GM19043 (cell line): ENCODE data around the gene FBXO8.
"Not testable (repeated sequence)": the region's sequence is repeated elsewhere in the genome, so short reads cannot be mapped to it uniquely, and the experiment has no call there.

ENCODE experiments used
- ATAC-seq: cut with Tn5 transposase; IDR thresholded peaks from one replicate; pipeline ENCODE4 v1.9.1; 2021; ENCODE audit warnings: low read depth; ENCODE audit not compliant: unreplicated experiment

FBXO8 gene, protein sequence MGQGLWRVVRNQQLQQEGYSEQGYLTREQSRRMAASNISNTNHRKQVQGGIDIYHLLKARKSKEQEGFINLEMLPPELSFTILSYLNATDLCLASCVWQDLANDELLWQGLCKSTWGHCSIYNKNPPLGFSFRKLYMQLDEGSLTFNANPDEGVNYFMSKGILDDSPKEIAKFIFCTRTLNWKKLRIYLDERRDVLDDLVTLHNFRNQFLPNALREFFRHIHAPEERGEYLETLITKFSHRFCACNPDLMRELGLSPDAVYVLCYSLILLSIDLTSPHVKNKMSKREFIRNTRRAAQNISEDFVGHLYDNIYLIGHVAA

DNA sequence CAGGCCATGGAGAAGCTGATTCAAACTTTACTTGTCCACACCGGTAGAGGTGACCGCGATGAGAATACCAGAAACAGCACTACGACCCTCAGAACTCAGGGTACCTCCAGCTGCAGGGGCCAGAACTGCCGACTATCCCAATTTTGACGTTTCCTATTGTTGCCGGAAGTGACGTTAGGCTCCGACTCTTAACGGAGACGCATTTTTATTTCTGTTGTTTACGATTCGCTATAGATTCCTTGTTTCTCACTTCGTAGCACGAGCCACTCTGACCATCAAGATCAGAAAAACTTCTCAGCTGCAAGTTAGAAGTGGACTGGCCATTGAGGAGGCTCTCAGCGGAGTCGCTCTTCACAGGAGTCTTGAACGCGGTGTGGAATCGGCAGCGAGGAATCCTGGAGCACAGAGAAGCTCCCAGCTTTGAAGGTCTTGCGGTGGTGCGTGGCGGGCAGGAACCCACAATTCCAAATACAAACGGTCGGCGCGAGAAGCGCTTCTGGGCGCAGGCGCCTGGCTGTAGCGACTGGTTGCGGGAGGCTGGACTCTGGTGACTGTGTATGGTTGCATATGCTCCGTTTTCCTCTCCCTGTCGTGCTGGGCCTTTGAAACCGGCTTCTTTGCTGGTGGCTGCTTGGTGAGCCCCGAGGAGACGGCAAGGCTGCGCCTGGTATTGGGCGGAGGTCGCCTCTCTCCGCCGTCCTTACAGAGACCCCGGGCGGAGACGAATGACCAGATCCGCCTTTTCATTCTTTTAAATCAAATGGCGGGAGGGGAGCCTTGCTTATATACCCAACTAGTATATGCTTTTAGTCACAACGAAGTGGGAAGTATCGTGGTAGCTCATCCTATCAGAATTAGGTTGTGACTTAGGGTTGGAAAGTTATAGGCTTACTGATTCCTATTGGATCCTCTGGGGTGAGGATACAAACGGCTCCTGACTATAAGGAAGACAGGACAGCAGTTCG lies at the start of gene FBXO8, which contains the start of gene CEP44:
TSS of gene FBXO8 (minus strand) at position 161 of the 965 bp plus-strand sequence. CDS start 20,575 bp downstream, outside the sequence.
TSS of gene CEP44 (plus strand) at position 405 of the 965 bp plus-strand sequence. CDS start 15,211 bp downstream, outside the sequence.
- peak; percentile 45 for ATAC-seq

DNA sequence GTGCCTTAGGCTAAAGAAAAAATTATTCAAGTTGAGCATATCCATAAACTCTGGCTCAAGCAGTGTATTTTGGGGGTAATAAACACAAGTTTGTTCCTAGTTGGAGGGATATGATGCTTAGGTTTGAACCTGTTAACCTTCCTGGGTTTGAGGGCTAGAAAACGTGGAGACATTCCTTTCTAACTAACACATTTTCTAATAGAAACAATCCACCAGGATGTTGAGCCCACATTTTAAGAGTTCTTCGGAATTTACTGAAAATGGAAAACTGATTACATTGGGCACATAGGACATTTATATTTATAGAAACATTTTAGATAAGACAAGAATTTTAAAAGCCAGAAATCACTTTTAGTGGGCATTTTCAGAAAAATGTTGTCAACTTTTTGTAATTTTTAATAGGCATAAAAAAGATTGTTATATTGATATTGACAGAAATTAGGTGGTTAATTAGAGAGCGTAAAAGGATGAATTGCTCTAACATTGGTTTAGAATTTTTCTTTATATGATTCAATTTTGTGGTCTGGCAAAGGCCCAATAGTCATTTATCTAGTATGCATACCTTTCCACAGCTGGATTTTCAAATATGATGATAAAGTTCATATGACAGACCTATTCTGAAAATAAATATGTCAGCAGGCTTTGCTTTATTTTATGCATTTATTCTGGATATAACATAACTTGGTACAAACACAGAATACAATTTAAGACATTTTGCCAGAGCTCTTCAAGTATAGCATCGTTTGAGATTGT lies 49.5 kb upstream of the FBXO8 start:
- ATAC-seq, result no peak

DNA sequence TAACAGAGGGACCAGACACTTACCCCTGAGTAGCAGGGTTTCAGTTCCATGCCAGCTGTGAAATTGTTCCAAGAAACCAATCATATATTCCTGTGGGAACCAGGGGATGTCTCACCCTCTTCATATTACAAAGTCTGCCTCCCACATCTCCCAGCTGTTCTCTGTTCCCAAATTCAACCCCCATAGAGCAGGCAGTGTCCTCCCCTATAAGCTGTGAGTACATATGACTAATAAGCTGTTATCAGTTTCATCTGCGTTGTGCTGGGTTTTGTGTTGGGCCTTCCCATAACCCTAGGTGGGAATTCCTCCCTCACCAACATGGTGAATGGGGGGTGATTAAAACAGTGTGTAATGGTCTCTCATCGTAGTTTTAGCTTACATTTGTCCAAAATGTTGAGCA lies 41.3 kb upstream of the FBXO8 start:
- ATAC-seq, result no peak

DNA sequence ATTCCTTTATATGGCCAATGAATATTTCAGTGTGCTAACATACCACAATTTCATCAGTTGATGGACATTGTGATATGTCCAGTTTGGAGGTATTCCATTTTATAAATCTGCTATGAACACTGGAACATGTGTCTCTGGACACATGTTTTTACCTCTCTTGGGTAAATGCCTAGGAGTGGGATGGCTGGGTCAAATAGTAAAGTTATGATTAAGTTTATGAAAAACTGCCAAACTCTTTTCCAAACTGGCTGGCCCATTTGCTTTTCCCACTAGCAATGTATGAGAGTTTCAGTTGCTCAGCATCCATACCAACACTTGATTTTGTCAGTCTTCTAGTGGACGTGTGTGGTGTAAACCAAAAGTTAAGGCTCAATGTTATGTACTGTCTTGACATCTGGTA lies 40.8 kb upstream of the FBXO8 start:
- ATAC-seq, result no peak

DNA sequence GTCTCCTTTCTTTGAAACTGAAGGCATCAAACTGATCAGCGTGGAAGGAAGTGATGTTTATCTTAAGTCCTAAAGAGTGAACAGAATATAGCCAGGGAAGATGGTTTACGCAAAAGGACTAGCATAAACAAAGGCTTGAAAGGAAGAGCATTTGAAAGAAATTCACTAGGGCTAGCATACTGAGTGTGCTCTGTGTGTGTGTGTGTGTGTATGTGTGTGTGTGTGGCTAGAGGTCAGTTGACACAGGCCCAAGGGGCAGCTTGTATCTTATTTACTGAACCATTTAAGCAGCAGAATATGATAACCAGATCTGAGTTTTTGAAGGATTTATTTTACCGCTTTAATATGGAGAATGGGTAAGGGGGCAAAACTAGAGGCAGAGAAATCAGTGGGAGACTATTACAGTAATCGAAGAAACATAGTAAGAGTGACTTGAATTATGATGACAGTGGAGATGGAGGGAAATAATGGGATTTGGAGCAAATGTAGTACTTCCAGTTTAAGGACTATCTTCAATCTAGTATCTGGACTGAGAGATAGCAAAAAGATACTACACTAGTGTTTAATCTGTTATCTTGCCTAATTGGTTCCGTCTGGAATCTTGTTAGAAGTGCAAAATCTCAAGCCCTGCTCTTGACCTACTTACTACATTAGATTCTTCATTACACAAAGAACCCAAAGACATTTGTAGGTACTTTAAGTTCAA lies 37.2 kb upstream of the FBXO8 start:
- ATAC-seq, result no peak

DNA sequence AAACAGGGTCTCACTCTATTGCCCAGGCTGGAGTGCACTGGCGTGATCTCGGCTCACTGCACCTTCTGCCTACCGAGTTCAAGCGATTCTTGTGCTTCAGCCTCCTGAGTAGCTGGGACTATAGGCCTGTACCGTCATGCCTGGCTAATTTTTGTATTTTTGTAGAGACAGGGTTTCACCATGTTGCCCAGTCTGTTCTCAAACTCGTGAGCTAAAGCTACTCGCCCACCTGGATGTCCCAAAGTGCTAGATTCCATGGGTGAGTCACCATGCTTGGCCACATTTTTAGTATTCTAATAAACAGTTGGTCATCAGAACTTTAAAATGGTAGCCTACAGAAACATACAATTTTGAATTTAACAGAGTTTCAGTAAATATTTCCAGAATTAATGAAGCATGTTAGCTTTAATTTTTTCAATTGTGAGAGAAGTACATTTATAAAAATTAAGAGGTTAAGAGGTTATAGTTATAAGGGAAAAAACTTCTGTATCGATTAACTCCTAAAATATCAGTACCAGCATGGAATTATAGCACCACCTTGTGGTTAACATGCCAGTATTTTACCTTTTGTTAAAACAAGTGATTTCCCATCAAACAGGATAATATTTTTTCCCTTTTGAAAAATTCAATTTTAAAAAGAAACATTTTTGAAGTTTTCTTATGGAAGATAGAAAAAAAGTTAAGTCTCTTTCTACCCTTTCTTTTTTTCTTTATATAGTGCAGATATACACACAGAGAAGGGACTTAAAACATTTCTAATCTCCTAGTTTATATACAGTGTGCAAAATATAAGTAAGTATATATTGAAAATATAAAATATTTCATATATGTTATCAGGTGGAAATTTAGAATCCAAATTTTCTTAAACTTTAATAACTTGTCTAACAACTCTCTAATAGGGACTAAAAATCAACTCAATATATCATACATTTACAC lies 35.6 kb upstream of the FBXO8 start:
- ATAC-seq, result no peak

DNA sequence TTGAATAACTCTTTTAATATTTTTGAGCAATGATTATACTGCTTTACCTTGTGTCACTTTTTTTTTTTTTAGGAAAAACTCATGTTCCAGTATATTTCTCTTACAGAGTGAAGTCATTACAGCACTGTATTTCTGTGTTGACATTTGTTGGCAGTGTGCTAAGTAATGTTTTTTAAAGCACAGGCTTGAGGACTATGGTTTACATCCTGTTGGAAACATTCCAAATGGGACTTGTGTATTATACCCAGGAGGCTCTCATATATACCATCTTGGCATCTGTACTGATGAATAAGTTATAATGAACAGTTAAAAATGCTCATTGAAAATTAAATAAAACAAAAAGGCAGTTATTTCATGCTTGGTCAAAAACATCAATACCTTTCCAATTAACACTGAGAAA lies 34.1 kb upstream of the FBXO8 start:
- no peak for ATAC-seq

DNA sequence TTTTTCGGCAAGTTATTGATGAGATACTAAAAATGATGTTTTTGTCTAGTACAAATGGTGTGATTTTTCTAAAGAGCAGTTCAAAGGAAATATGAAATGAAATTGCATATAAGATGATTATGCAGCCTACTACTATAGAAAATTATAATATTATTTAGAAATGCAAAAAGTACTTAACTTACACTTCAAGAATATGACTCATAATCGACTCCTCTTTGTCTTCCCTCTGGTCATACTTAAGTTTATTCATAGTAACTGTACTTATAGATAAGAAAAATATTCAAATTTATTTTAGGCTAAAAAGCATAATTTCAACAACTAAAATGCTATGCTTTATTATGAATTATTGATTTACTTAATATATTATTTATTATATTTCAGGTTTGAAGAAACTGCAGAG lies 33.5 kb upstream of the FBXO8 start:
- ATAC-seq, result no peak

DNA sequence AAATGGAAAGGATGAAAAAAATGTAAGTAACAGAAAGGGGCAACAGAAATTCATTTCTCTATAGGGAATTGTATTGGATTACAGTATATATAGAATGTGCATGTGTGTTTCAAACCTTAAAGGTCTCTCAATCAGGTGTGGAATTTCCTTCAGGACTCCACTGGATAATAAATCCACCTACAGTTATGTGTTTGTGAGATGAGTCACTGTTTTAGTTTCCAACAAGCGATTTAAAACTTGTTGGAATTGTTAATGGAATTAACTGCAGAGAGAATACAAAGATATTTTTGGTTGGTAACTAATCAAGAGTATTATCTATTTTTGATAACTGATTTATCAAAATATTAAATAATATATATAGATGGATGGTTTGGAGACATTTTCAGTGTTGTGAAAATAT lies 33.1 kb upstream of the FBXO8 start:
- ATAC-seq, result no peak

DNA sequence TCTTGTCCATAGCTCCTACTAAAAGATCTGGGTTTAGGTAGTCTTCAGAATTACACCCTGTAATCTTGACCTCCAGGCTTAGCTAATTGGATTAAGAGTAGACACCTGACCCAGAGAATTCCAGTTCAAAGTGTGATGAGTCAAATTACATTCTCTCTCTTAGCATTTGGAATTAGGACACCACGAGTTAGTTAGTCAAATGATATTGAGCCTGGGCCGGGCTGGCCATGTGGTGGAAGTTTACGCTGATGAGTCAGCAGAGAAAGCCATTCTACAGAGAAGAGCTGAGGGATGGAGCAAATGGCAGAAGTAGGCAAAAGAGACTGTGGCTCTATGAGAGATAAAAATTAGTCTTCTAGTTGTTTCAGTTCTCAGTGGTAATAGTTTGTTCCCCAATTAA lies 31.3 kb upstream of the FBXO8 start:
- ATAC-seq, result no peak

DNA sequence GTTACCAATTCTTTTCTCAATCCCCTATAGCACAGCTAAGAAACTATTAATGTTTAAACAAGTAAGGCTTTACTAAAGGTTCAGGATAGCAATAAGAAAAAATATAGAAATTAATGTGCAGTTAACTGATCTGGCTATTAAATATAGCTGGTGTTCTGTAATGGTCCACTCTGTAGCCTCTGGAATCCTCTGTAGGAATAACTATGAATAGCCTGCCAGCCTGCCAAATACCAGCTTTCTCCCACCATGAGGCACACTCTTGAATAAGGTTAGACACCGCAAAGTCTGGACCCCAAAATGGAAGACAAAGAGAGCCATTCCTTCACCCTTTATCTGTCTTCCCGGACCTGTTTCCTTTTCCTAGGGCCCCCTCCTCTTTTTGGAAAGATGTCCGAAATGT lies 30.8 kb upstream of the FBXO8 start:
- ATAC-seq, result no peak

DNA sequence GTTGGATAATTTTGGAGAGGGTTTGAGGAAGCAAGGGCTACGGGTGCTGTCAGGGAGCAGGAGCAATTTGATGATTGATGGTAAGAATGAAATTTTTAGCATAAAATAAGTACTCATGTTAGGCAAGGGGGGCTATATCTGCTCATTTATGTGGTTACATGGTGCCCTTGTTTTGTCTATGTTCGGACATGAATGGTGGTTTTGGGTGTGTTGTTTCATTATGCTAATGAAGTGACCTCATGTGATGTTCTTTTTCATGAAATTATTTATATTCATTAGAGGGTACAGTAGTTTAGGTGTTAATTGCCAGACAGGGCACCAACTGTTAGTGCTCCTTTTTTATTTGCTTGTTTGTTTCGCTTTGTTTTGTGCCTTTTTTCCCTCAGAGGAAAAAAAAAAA lies 29.5 kb upstream of the FBXO8 start:
- ATAC-seq, result no peak

DNA sequence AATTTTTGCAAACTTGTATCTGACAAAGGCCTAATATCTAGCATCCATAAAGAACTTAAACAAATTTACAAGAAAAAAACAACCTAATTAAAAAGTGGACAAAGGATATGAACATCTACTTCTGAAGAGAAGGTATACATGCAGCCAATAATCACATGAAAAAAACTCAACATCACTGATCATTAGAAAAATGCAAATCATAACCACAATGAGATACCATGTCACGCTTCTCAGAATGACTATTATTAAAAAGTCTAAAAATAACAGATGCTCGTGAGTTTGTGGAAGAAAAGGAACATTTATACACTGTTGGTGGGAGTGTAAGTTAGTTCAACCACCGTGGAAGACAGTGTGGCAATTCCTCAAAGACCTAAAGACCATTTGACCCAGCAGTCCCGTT lies 24.2 kb upstream of the FBXO8 start:
- ATAC-seq, result no peak

DNA sequence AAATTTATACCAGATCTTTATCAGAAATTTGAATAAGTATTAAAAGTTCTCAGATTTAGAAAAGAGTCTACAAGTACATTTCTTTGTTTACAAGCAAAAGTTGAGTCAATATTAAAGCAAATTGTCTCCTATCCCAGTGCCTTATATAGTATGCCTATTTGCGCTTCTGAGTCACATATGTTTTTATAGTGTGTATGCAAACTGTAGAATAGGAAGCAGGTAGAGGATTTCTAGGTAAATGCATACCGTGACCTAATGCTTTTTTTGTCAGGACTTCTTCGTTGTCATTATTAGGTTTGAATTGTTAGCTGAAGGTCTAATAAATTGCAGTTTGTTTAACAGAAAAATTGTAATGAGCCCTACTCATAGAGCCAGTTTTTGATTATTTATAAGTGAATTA lies 22.5 kb upstream of the FBXO8 start:
- no peak for ATAC-seq

DNA sequence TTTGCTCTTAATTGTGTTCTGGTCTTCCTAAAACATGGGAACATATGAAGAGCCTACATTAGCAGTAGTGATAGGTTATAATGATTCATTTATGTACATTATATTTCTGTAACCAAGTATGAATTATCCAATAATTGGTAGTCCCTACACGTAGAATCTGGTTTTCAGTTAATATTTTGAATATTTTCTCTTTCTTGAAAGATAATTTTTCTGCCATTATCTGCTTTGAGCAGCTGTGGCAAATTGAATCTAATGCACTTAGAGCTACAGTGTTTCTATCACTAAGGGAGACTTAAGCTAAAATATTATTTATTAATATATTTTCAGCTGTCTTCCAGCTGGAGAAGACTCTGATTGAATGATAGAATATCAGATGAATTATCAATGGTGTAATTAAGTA lies 21.2 kb upstream of the FBXO8 start:
- ATAC-seq, result no peak

DNA sequence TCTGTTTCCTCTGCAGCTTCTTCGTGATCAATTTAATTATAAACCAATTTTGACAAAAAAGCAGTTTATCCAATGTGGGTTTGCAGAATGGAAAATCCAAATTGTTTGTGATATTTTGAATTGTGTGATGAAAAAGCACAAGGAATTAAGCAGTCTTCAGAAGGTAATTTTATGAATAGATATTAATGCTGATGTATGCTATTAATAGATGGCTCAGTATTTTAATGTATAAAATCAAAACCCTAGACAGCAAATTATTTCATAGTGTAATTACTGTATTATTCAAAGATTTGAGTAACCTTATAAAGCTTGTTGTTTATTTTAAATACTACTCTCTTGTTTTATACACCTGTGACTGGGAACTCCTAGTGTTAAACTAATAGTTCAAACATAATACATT lies 20.2 kb upstream of the FBXO8 start:
- ATAC-seq, result no peak

DNA sequence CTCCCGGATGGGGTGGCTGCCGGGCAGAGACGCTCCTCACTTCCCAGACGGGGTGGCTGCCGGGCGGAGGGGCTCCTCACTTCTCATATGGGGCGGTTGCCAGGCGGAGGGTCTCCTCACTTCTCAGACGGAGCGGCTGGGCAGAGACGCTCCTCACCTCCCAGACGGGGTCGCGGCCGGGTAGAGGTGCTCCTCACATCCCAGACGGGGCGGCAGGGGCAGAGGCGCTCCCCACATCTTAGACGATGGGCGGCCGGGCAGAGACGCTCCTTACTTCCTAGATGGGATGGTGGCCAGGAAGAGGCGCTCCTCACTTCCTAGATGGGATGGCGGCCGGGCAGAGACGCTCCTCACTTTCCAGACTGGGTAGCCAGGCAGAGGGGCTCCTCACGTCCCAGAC lies 11.7 kb upstream of the FBXO8 start:
- ATAC-seq, result not testable (repeated sequence)

DNA sequence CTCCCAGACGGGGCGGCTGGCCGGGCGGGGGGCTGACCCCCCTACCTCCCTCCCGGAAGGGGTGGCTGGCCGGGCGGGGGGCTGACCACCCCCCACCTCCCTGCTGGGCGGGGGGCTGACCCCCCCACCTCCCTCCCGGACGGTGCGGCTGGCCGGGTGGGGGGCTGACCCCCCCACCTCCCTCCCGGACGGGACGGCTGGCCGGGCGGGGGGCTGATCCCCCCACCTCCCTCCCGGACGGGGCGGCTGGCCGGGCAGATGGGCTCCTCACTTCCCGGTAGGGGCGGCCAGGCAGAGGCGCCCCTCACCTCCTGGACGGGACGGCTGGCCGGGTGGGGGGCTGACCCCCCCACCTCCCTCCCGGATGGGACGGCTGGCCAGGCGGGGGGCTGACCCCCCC lies 11.2 kb upstream of the FBXO8 start:
- not testable (repeated sequence) for ATAC-seq

DNA sequence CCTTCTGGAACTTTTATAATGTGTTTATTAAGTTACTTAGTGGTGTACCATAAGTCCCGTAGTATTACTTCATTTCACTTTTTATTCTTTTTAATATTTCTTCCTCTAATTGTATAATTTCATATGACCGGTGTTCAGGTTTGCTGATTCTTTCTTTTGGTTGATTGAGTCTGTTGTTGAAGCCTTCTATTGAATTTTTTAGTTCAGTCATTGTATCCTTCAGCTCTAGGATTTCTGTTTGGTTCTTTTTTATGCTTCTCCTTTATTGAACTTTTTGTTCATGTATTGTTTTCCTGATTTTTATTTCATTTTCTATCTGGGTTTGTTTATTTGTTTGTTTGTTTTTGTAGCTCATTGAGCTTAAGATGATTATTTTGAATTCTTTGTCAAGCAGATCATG lies 9.0 kb upstream of the FBXO8 start:
- no peak for ATAC-seq
